Measurements from ENCODE around the gene BCOR.

The BCOR gene

DNA sequence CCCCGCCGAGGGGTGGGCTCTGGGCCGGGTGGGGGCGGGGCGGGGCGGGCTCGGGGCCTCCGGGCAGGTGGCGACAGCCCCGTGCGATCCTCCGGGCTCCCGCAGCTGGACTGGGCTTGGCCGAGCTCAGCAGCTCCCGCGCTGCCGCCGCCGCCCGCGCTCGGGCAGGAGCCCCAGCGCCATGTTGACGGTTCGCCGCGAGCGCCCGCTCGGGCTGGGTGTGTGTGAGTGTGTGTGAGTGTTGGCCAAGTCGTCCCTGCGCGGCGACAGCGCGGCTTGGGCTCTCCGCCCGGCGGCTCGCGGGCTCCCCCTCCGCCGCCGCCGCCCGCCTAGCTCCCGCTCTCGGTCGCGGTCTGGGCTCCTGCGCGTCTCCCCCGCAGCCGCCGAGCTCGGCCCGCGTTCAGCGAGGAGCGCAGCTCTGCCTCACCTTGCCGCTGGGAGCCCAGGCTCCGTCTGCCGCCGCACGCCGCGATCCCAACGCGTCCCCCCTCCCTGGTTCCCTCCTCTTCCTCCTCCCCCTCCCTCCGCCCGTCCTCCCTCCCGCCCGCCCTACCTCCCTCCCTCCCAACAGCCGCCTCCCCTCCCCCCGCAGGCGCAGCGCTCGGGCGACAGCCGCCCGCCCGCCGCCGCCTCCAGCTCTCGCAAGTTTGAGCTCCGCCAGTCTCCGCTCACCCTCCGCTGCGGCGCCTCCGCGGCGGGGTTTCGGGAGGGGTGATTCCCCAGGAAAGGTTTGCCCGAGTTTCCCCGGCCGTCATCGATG, at the start of gene BCOR:
TSS of gene BCOR (minus strand) at position 455 of the 760 bp plus-strand sequence. CDS start 20,029 bp downstream, outside the sequence.
- peak; percentile 81 for DNase-seq (ENCODE audit: low spot score)

DNA sequence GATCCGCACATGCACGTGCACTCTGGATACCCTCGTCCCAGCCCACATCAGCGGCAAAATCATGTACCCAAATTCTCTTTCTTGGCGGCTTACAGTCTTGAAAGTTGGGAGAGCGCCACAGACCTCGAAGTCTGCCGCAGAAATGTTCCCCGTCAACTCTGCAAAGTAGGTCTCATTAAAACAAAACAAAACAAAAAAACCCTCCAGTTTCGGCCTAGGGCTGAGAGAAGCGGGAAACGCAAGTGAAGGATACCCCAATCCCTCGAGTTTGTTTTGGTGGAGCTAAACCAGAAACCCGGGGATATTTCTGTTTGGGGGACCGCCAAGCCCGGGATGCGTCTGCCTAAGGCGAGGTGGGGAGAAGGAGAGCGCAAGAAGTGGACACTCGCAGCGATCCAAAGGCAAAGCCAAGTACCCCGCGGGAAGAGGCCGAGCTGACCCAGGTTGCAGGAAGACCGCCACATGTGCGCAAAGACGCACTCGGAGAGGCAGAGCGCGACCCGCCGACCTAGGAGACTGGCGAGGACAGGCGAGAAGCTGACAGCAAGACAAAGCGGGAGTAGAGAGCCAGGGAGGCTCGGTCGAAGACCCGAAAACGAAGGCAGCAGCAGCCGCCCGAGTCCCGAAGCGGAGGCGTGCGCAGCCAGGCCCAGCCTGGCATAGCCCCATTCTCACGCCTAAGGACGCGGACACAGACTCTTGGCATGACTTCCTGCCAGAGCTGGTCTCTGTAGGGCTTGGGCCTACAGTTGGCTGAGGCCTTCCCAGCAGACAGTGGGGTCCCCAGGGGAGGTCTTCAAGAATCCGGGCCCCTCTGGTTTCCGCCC, 49.6 kb upstream of the BCOR start:
- no peak for DNase-seq (ENCODE audit: low spot score)

DNA sequence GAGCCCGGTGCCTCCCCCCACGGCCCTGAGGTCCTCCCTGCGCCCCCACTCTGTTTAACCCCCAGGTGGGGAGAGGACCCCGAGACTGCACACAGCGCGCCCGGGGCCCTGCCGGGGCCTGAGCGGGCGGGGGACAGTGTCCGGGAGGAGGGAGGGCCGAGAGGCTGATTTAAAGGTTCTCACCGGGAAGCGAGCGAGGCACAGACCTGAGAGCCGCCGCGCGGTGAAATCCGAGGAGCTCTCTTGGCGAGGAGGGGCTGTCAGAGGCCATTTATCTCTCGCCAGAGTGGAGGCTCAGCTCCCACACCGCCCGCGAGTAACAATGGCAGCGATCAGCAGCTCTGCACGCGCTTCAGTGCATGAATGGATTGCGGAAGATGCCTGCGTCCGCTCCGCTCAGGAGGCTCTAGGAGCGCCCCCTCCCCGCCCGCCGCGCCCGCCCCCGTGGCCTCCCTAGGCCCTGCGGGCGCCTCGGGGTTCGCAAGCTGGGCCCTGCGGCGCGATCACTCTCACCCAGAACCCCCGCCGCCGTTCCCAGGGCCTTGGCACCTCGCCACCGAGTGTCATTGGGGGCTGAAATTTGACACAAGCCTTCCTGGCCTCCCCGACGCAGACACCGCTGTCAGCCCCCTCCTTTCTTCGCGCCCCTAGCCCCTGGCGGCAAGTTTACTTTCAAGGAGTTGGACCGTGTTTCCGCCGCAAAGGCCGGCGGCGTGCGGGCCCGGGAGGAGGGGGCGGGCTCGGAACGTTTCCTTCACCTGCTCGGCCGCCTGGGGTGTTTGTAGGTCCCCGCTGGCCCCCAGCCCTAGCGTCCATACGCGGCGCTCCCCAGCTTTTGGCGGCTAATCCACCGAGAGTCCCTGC, 48.7 kb upstream of the BCOR start:
- peak; percentile 26 for DNase-seq (ENCODE audit: low spot score)

DNA sequence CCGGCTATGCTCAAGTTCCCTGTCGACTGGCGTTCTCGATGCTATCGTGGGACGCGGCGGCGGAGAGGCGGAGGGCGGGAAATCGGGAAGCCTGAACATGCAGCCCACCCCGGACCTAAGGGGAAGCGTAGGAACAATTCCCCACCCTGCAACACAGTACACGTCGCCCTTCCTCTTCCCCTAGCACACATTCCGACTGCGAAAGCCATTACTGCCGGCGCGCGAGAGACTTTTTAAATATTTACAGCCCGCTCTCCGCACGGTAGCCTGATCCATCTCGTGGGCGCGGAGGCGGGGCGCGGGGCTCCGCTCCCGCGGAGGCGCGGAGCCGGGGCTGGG, 48.1 kb upstream of the BCOR start:
- no peak for DNase-seq (ENCODE audit: low spot score)

DNA sequence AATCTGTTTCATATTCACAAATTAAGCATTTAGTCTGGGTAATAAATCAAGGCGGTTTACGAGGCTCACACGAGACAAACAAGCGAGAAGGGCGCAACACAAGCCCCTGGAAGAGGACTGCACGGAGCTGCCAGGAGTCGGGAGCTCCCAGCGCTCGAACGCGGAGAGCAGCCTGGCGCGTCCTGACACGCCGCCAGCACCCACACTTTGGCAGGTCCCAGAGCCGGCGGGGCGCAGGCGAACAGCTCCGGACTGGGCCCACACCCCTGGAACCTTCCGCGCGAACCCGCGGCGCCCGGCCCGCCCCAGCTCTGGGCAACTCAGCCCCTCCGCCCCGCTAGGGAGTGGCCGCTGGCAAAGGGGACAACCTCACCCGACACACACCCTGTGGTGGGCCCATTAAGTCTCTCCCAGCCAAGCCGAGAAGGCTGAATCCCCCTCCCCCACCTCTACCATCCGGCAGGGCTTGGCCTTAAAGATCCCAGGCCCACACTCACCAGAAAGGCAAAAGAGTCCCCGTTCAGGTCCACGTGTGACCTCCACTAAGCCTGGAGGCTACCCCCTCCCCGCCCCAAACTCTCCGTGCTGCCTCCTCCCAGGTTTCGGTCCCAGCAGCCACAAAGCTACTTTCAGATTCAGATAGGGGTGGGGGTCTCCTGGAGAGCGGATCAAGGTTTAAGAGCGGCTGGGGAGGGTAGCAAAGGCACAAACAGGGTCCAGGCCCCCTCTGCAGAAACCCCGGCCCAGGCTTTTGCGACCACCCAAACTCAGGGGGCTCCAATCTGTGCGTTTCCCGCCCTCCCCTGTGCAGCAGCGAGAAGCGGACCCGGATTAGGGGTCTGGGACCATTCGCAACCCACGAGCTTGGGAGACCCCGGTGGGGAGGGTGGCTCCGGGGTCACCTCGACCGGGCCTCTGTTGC, 47.5 kb upstream of the BCOR start:
- no peak for DNase-seq (ENCODE audit: low spot score)

DNA sequence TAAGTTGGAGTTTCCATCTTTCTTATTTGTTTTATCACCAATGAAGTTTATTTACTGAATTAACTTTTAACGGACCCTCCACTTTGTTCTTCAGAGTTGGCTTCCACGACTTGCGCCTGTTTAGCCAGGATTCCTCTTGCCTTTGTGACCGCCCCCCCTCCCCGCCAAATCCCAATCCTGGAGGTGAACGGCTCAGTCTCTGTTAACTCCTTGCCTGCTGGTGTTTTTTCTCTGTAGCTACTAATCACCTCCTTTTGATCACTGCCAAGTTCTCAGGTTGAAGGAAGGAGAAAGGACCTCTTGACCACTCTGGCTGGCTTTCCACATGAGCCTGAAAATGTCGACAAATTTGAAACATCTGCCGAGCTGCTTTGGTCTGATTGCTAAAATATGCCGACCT, 46.8 kb upstream of the BCOR start:
- no peak for DNase-seq (ENCODE audit: low spot score)

DNA sequence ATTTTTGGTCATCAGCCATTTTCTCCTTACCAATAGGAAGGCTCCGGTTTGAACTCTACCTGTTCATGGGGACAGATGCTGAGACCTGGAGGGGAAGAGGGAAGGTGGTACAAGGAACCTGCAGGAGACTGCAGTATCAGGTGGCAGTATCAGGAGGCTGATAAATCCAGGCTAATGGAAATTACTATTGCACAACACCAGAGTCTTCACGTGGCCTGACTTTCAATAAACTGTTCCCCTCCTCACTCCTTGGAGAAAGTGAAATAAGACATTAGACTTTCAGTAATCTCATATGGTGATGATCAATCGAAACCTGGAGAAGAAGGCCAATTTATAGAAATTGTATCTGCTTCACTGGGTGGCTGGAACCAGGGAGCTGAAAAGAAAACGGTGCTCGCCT, 46.2 kb upstream of the BCOR start:
- no peak for DNase-seq (ENCODE audit: low spot score)

DNA sequence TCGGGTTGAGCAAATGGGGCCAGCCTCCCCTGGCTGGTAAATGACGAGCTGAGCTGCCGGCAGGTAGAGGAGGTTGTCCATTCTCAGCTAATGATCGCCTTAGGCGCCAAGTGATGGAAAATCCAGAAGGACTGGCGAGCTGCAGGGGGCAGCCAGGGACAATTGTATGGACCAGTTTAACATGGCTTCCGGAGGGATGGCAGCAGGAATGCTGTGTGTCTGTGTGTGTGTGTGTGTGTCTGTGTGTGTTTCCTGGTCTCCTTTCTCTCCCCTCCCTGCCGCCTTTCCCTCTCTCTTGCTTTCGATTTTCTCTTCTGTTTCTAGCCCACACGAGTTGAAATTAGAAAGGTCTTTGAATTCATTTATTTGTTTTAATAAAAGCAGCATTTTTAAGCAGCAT, 45.2 kb upstream of the BCOR start:
- no peak for DNase-seq (ENCODE audit: low spot score)

DNA sequence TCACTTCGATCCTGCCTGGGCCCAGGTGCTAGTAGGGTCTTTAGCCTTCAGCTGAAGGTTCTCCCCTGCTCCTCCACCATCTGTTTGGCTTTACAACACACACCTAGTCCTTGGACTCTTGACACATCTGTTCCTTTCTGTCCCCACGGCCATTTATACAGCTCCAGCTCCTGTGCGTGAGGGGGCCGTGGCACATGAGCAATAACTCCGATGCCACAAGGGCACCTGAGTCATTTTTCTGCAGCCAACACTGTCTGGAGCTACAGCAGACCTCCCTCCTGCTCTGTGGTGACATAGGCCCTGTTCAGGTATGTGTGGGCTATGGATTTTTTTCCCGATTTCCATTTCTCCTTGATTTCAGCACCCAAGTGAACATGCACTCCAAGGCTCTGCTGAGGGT, 44.7 kb upstream of the BCOR start:
- no peak for DNase-seq (ENCODE audit: low spot score)

DNA sequence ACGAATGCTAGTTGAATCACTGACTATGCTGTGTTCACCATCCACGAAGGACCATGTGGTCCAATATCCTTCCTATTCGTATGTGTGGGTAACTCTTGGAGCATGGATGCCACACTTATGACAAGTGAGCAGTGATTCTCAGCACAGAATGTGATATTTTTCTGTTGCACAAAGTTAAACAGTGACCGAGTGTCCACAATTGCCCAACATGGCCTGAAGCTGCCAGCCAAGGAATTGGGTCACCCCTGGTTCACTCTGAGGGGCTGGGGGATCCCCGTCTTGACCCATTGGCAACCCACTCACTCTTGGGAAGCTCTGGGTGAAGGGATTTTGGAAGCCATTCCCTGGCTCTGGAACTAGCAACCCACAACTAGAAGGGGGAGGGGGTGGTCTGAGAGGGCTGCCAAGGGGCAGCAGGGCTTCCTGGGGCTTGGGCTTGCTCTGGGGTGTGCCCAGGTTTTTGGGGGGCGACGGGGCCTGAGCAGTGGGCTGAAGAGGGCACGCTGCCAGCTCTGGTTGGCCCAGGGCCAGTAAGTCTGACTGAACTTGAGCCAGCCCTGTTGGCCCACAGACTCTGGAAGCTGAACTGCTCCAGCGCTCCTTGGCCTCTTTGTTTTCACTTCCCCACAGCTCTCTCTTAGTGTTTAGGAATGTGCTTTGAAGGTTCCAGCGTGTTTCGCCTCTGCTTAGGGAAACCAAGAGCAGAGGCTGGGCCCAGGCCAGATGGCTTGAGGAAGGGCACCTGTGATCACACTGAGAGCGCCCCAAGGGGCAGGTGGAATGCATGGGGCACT, 43.1 kb upstream of the BCOR start:
- no peak for DNase-seq (ENCODE audit: low spot score)

DNA sequence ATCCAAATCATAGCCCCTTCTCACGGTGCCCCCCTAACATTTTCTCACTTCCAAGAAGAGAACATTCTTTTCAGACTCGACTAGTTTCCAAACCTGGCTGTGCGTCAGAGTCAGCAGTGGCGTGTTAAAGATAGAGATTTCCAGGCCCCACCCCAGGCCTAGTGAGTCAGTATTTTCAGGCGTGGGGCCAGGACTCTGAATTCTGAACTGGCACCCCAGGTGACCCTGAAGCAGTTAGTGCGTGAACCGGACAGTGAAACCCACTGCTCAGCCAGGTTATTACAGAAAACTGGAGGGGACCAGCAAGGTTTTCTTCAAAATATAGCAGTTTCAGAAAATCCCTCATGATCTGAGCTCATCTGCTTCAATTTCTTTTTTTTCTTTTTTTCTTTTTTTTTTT, 35.0 kb upstream of the BCOR start:
- DNase-seq (ENCODE audit: low spot score): no peak

DNA sequence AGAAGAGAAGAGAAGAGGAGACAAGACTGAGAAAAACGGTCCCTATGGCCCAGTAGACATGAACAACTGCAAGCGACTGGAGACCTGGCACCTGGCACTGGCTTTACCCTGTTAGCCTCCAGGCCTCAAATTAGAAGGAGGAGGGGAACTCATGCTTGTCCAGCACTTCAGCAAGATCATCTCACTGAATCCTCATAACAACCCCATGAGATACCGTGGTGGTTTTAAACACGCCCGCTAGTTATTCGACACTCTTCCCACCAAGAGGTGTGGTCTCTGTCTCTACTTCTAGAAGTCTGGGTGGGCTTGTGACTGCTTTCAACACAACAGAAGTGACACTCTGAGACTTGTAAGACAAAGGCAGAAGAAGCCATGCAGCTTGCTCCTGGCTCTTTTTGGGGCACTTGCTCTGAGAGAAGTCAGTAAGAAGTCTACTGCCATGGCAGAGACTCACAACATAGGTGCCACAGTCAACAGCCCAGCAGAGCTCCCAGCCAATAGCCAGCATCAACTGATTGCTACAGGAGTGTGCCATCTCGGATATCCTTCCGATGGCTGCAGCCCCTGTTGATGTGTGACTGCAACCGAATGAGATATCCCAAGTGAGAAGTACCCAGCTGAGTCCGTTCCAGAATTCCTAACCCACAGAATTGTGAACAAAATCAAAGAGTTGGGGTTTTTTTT, 34.0 kb upstream of the BCOR start:
- DNase-seq (ENCODE audit: low spot score): no peak

DNA sequence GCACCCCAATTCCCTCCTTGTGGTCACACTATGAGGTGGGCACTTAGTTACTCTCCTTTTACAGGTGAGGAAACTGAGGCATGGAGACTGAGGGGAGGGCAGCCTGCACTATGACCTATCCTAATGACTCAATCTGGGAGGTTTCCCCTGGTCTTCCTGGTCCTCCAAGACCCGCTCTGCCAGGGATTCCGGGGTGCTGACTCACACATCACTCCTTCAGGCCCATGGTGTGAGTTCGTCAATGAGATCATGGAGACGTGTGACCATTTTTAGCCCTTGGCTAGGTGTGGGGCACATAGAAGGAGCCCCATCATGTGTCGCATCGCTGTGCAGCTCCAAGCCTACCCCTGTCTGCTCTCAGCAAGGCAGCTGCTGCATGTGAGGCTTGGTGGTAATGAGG, 32.4 kb upstream of the BCOR start:
- DNase-seq (ENCODE audit: low spot score): no peak

DNA sequence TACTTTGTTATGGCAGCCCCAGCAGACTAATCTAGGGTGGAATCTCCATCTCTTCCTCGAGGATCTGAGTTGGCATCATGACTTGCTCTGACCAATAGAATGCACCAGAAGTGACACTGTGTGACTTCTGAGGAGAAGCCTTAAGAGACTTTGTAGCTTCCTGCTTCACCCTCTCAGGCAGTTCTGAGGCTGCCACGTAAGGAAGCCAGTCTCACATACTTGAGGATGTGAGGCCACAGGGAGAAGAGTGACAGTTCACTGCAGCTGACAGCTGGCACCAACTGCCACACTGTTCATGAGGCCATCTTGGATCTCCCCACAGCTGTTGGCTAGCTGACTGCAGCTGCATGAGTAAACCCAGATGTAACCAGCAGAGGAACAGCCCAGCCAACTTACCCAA, 29.3 kb upstream of the BCOR start:
- peak; percentile 27 for DNase-seq (ENCODE audit: low spot score)

DNA sequence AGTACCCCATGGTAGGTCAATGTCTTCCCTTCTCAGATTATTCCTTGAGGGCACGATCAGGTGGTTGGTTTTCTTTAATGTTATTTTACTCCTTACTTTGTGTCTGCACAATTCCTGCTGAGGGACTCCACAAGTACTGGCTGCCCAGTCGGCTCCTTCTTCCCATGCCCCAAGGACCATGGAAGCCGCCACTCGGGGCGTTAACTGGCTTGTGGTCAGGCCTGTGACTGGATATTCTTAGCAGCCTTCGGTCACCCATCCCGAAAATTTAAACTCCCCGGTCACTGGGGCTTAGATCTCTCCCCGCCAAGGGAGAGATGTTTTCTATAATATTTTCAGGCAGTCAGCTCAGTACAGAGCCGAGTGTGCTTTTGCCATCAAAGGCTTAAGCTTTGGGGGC, 24.7 kb upstream of the BCOR start:
- no peak for DNase-seq (ENCODE audit: low spot score)

DNA sequence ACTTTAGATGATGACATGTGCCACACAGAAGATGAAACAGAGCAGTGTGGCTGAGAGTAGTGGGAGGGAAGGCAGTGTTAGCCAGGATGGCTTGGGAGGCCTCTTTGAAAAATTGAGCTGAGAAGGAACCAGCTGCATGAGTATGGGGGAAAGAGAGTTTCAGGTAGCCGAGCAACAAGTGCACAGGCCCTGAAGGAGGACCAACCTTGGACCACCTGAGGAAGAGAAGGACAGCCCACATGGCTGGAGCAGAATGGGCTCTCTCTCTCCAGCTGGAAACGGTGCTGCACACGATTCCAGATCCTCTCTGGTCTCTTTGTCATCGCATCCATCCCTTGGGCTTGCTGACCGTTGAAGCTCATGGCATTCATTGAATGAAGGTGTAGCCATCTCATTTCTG, 23.9 kb upstream of the BCOR start:
- no peak for DNase-seq (ENCODE audit: low spot score)

DNA sequence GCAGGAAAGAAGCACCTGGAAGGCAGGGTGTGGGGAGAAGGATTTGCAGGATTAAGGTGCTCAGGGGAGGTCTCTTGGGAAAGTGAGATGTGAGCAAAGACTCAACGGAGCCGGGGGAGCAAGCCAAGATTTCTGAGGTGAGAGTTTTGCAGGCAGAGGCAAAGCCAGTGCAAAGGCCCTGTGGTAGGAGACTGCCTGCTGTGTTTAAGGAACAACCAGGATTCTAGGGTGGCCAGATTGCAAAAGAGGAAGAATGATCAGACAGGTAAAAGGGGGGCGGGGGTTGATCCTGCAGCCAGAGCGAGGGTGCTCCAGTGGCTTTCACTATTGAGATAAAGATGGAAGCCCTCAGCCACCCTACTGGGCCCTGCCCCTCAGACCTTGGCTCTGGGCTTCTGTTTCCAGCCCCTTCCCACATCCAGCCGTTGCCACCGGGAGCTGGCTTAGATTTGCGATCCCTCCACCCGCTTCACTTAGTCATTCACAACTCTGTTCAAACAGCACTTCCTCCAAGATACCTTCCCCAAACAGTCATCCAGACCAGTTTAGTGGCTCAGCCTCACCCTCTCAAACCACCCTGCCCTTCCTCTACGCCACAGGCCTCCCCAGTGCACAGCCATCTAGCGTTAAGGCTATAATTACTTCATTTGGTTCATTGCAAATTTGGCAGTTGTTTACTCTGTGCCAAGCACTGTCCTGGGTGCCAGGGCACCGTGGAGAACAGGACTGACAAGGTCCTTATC, 23.3 kb upstream of the BCOR start:
- no peak for DNase-seq (ENCODE audit: low spot score)

DNA sequence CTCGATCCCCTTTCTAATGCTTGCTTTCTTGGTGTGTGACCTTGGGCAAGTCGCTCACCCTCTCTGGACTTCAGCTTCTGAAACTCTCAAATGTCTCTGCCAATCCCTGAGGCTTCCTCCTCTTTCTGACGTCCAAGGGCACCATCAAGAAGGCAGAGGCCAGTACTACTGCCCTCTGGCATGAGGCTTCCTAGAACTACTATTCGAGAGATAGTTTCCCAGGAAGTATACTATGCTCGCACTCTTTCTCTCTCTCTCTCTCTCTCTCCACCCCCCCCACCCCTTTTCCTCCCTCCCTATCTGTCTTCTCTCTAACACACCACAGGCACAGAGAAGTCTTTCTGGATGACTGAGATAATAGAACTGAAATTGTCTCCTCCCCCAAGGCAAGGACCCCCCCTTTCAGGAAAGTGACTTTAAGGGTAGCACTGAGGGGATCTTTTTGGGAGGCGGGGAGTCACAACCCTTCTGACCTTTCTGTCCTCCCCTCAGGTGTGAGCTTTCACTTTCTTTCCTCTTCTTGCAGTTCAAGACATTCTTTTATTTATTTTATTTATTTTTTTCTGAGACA, 20.0 kb upstream of the BCOR start:
- no peak for DNase-seq (ENCODE audit: low spot score)

DNA sequence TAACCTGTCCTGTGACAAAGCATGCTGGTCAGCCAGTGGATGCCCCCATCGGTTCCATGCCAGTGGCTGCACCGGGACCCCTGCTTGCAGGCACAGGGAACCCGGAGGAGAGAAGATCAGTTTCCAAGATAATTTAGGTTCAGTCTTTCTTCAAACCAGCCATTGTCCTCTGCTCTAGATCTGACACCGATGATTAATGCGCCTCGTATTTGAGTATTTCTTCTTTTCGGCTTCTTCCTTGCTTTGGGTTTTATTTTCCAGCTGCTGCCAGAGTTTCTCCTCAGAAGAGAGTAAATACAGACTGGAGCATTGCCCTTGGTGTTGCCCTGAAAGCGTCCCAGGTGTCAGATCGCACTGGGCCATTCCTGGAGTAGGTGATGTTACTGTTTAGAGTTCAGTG, 19.2 kb upstream of the BCOR start:
- no peak for DNase-seq (ENCODE audit: low spot score)

Data from CD4-positive, alpha-beta T cell treated with Interleukin-6 at 100 ng/mL for 8 hours (primary cell).